ENCODE data around the gene TSC22D4. TPM values are rescaled to one million over a fixed set of nuclear protein-coding genes. Genes with fewer than 3 reads are reported as not detected.

The TSC22D4 gene
- total and polyA plus RNA-seq, 9 of the 15 experiments (the other 6 are each of a cell fraction or from before 2014, with no cell fraction given), result 0.37 to 107 (median 28.7) TPM

DNA sequence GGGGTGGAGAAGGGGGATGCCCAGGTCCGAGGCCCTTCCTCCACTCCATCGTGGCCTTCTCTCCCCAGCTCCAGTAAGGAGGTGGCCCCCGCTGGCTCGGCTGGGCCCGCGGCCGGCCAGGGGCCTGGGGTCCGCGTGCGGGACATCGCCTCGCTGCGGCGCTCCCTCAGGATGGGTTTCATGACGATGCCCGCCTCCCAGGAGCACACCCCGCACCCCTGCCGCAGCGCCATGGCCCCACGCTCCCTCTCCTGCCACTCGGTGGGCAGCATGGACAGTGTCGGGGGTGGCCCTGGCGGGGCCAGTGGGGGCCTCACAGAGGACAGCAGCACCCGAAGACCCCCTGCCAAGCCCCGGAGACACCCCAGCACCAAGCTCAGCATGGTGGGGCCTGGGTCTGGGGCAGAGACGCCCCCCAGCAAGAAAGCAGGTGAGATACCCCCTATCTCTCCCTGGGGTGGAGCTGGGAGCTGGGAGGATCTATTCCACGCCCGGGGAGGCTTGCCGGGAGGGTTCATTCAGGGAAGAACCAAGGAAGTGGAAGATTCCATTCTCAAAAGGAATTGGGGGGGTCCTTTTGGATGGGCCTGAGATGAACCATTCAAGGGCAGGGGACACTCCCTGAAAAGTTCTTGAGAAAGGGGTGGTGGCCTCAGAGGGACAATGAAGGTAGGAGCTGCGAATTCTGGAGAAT, 7.9 kb upstream of the TSC22D4 start (continued):
- TF ChIP-seq, protein P1, sequence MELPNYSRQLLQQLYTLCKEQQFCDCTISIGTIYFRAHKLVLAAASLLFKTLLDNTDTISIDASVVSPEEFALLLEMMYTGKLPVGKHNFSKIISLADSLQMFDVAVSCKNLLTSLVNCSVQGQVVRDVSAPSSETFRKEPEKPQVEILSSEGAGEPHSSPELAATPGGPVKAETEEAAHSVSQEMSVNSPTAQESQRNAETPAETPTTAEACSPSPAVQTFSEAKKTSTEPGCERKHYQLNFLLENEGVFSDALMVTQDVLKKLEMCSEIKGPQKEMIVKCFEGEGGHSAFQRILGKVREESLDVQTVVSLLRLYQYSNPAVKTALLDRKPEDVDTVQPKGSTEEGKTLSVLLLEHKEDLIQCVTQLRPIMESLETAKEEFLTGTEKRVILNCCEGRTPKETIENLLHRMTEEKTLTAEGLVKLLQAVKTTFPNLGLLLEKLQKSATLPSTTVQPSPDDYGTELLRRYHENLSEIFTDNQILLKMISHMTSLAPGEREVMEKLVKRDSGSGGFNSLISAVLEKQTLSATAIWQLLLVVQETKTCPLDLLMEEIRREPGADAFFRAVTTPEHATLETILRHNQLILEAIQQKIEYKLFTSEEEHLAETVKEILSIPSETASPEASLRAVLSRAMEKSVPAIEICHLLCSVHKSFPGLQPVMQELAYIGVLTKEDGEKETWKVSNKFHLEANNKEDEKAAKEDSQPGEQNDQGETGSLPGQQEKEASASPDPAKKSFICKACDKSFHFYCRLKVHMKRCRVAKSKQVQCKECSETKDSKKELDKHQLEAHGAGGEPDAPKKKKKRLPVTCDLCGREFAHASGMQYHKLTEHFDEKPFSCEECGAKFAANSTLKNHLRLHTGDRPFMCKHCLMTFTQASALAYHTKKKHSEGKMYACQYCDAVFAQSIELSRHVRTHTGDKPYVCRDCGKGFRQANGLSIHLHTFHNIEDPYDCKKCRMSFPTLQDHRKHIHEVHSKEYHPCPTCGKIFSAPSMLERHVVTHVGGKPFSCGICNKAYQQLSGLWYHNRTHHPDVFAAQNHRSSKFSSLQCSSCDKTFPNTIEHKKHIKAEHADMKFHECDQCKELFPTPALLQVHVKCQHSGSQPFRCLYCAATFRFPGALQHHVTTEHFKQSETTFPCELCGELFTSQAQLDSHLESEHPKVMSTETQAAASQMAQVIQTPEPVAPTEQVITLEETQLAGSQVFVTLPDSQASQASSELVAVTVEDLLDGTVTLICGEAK (IDR thresholded peaks at IDR 0.05), result peak; percentile 60
- TF ChIP-seq, protein P1 (CRISPR knock-in tag; IDR thresholded peaks at IDR 0.05), result no peak
- TF ChIP-seq JUND (IDR thresholded peaks at IDR 0.05; ENCODE audit: borderline replicate concordance, low read depth, low read length) (peak; percentile 90), JUND (tag; IDR thresholded peaks at IDR 0.05; ENCODE audit: borderline replicate concordance, low read depth, low read length) (no peak), MBD2 (IDR thresholded peaks at IDR 0.05; ENCODE audit: borderline replicate concordance, low read depth) (0 out of 2 replicates have a peak, but pooled peaks have one; percentile 39), ATF7 (IDR thresholded peaks at IDR 0.05) (peak; percentile 97), FOXK2 (conservative IDR thresholded peaks at IDR 0.05 in 1 of 2, IDR thresholded peaks at IDR 0.05 in 1 of 2; ENCODE audit: low read depth in 2 of 2) (peak in 1 of 2 experiments; percentile 98; a peak in 2 of 4 replicates), SREBF1 (IDR thresholded peaks at IDR 0.05; ENCODE audit: borderline replicate concordance, low read depth, low read length) (peak; percentile 50; the same call in 1 of the 2 replicates), MTF1 (CRISPR knock-in tag; IDR thresholded peaks at IDR 0.05; ENCODE audit: borderline replicate concordance) (no peak), ZNF143 (CRISPR knock-in tag; IDR thresholded peaks at IDR 0.05) (no peak), NR3C1 (CRISPR knock-in tag; IDR thresholded peaks at IDR 0.05) (no peak), GABPA (tag; conservative IDR thresholded peaks at IDR 0.05; ENCODE audit: low read depth) (peak; percentile 38; the same call in 1 of the 2 replicates)
- TF ChIP-seq, protein P2, sequence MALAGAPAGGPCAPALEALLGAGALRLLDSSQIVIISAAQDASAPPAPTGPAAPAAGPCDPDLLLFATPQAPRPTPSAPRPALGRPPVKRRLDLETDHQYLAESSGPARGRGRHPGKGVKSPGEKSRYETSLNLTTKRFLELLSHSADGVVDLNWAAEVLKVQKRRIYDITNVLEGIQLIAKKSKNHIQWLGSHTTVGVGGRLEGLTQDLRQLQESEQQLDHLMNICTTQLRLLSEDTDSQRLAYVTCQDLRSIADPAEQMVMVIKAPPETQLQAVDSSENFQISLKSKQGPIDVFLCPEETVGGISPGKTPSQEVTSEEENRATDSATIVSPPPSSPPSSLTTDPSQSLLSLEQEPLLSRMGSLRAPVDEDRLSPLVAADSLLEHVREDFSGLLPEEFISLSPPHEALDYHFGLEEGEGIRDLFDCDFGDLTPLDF (CRISPR knock-in tag; IDR thresholded peaks at IDR 0.05), result no peak
- TF ChIP-seq, protein P3, sequence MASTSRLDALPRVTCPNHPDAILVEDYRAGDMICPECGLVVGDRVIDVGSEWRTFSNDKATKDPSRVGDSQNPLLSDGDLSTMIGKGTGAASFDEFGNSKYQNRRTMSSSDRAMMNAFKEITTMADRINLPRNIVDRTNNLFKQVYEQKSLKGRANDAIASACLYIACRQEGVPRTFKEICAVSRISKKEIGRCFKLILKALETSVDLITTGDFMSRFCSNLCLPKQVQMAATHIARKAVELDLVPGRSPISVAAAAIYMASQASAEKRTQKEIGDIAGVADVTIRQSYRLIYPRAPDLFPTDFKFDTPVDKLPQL (IDR thresholded peaks at IDR 0.05; ENCODE audit: extremely low read depth, insufficient read length), result no peak
- TF ChIP-seq, protein P4, sequence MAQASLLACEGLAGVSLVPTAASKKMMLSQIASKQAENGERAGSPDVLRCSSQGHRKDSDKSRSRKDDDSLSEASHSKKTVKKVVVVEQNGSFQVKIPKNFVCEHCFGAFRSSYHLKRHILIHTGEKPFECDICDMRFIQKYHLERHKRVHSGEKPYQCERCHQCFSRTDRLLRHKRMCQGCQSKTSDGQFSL (CRISPR knock-in tag; IDR thresholded peaks at IDR 0.05), result no peak
- TF ChIP-seq, protein P4 (tag; IDR thresholded peaks at IDR 0.05), result no peak

All from K562 (cell line).